Right lobe of liver (tissue), 4 donors: Measurements from ENCODE around the gene APOC3.

ENCODE experiments used
- POLR2A ChIP-seq: fragments of 450-650 bp; IDR thresholded peaks from one replicate; pipeline ENCODE4 v1.6.1; 2017; ENCODE audit warnings: antibody characterized with exemption, mild to moderate bottlenecking
- TF ChIP-seq, protein P1 (sequence below), 4 donors: fragments of 200-600 bp in 3 of 4; fragments of 450-650 bp in 1 of 4; IDR thresholded peaks; one replicate each; pipeline versions ENCODE4 v1.5.1 to v1.8.0; 2016 to 2022; ENCODE audit warnings: antibody characterized with exemption in 4 of 4, mild to moderate bottlenecking in 2 of 4
- donor health status: DM: no; HTN: no; CAD: no.
- donor health status: DM: no; HTN: no; CAD: no.
- donor health status: DM: no; HTN: yes; CAD: no.

DNA sequence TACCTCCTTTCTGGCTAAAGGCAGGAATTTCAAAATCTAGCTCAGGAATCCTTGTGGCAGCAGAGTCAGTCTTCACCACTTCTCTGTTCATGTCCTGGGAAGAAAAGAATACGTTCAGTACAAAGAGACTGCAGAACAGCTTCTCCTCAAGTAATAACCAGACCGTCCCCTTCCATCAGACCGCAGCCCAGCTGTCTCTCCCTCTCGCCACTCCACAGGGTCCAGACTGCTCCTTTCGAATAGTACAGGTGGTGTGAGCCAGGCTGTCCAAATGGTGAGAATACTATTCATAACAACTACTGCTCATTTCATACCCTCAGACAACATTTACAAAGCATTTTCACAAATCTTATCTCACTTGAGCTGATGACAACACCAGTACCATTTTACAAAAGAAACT is 42.7 kb upstream of the APOC3 start:
- TF ChIP-seq, protein P1, sequence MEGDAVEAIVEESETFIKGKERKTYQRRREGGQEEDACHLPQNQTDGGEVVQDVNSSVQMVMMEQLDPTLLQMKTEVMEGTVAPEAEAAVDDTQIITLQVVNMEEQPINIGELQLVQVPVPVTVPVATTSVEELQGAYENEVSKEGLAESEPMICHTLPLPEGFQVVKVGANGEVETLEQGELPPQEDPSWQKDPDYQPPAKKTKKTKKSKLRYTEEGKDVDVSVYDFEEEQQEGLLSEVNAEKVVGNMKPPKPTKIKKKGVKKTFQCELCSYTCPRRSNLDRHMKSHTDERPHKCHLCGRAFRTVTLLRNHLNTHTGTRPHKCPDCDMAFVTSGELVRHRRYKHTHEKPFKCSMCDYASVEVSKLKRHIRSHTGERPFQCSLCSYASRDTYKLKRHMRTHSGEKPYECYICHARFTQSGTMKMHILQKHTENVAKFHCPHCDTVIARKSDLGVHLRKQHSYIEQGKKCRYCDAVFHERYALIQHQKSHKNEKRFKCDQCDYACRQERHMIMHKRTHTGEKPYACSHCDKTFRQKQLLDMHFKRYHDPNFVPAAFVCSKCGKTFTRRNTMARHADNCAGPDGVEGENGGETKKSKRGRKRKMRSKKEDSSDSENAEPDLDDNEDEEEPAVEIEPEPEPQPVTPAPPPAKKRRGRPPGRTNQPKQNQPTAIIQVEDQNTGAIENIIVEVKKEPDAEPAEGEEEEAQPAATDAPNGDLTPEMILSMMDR (IDR thresholded peaks at IDR 0.05), result no peak
- TF ChIP-seq POLR2A, result no peak
